Neural progenitor cell (in vitro differentiated cells): ENCODE results near the gene ITPK1.

Experiments
- EZH2 ChIP-seq: fragments of 200-600 bp; sonication (generic); IDR thresholded peaks from 2 replicates; pipeline ENCODE4 v1.6.1; 2017; ENCODE audit warnings: antibody characterized with exemption, mild to moderate bottlenecking, moderate library complexity
- TF ChIP-seq, protein P1 (sequence below): fragments of 200-600 bp; sonication (generic); IDR thresholded peaks from 2 replicates; pipeline ENCODE4 v1.5.1; 2017; ENCODE audit warnings: antibody characterized with exemption, mild to moderate bottlenecking

GRCh38 chr14:93082576-93083001 is 33.1 kb downstream of the ITPK1 start:
- no peak for TF ChIP-seq EZH2
- TF ChIP-seq, protein P1, sequence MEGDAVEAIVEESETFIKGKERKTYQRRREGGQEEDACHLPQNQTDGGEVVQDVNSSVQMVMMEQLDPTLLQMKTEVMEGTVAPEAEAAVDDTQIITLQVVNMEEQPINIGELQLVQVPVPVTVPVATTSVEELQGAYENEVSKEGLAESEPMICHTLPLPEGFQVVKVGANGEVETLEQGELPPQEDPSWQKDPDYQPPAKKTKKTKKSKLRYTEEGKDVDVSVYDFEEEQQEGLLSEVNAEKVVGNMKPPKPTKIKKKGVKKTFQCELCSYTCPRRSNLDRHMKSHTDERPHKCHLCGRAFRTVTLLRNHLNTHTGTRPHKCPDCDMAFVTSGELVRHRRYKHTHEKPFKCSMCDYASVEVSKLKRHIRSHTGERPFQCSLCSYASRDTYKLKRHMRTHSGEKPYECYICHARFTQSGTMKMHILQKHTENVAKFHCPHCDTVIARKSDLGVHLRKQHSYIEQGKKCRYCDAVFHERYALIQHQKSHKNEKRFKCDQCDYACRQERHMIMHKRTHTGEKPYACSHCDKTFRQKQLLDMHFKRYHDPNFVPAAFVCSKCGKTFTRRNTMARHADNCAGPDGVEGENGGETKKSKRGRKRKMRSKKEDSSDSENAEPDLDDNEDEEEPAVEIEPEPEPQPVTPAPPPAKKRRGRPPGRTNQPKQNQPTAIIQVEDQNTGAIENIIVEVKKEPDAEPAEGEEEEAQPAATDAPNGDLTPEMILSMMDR: no peak
